Measurements from ENCODE around the gene MEX3C.

MEX3C gene

GRCh38 chr18:51153659-51154371 is 43.7 kb downstream of the MEX3C start:
- DNase-seq (ENCODE audit: low spot score) = no peak

- no peak for DNase-seq (ENCODE audit: low spot score)
Observed at GRCh38 chr18:51151568-51152511, 45.6 kb downstream of the MEX3C start.

GRCh38 chr18:51151185-51151567 is 46.3 kb downstream of the MEX3C start:
- no peak for DNase-seq (ENCODE audit: low spot score)

- no peak for DNase-seq (ENCODE audit: low spot score)
Observed at GRCh38 chr18:51150113-51150700, 47.3 kb downstream of the MEX3C start.

GRCh38 chr18:51149670-51150069 is 47.8 kb downstream of the MEX3C start:
- no peak for DNase-seq (ENCODE audit: low spot score)

- no peak for DNase-seq (ENCODE audit: low spot score)
Observed at GRCh38 chr18:51146909-51147308, 50.6 kb downstream of the MEX3C start.

- no peak for DNase-seq (ENCODE audit: low spot score)
Observed at GRCh38 chr18:51138936-51139335, 58.5 kb downstream of the MEX3C start.

- DNase-seq (ENCODE audit: low spot score) = no peak
Observed at GRCh38 chr18:51137891-51138290, 59.6 kb downstream of the MEX3C start.

GRCh38 chr18:51137026-51137729 is 60.3 kb downstream of the MEX3C start:
- DNase-seq (ENCODE audit: low spot score) = no peak

GRCh38 chr18:51135795-51136194 is 61.7 kb downstream of the MEX3C start:
- no peak for DNase-seq (ENCODE audit: low spot score)

- no peak for DNase-seq (ENCODE audit: low spot score)
Observed at GRCh38 chr18:51135364-51135763, 62.1 kb downstream of the MEX3C start.

GRCh38 chr18:51134721-51135120 is 62.8 kb downstream of the MEX3C start:
- no peak for DNase-seq (ENCODE audit: low spot score)

- DNase-seq (ENCODE audit: low spot score) = no peak
Observed at GRCh38 chr18:51133580-51134160, 63.8 kb downstream of the MEX3C start.

- DNase-seq (ENCODE audit: low spot score) = no peak
Observed at GRCh38 chr18:51132256-51132935, 65.1 kb downstream of the MEX3C start.

GRCh38 chr18:51128533-51128932 is 68.9 kb downstream of the MEX3C start:
- DNase-seq (ENCODE audit: low spot score) = no peak

GRCh38 chr18:51127664-51128063 is 69.8 kb downstream of the MEX3C start:
- no peak for DNase-seq (ENCODE audit: low spot score)

- no peak for DNase-seq (ENCODE audit: low spot score)
Observed at GRCh38 chr18:51125976-51126375, 71.5 kb downstream of the MEX3C start.

All from ecto neural progenitor cell (in vitro differentiated cells).